Measurements from ENCODE around the gene ABLIM1.

ABLIM1 gene

GRCh38 chr10:114647545-114648138 lies 10.4 kb downstream of the ABLIM1 start:
- H3K27ac Mint-ChIP-seq: no peak overlapping the region
- no peaks in the 10 kb centered on the region for H3K9me3 Mint-ChIP-seq
- H3K4me3 Mint-ChIP-seq: no peak overlapping the region
- H3K27me3 Mint-ChIP-seq (ENCODE audit: low read depth): peaks cover 11% of the 10 kb centered on the region
- H3K4me1 Mint-ChIP-seq (ENCODE audit: low read depth): no peaks in the 10 kb centered on the region
- no peaks in the 10 kb centered on the region for H3K36me3 Mint-ChIP-seq (ENCODE audit: low read depth)

- no peaks in the 10 kb centered on the region for H3K4me1 Mint-ChIP-seq (ENCODE audit: low read depth)
- H3K27me3 Mint-ChIP-seq (ENCODE audit: low read depth): peaks cover 11% of the 10 kb centered on the region
- no peaks in the 10 kb centered on the region for H3K9me3 Mint-ChIP-seq
- no peak overlapping the region for H3K27ac Mint-ChIP-seq
- H3K4me3 Mint-ChIP-seq: no peak overlapping the region
- no peaks in the 10 kb centered on the region for H3K36me3 Mint-ChIP-seq (ENCODE audit: low read depth)
Measured at GRCh38 chr10:114646426-114646825, 11.6 kb downstream of the ABLIM1 start.

- H3K4me3 Mint-ChIP-seq: no peak overlapping the region
- no peaks in the 10 kb centered on the region for H3K36me3 Mint-ChIP-seq (ENCODE audit: low read depth)
- H3K4me1 Mint-ChIP-seq (ENCODE audit: low read depth): no peaks in the 10 kb centered on the region
- H3K9me3 Mint-ChIP-seq: no peaks in the 10 kb centered on the region
- no peak overlapping the region for H3K27ac Mint-ChIP-seq
- H3K27me3 Mint-ChIP-seq (ENCODE audit: low read depth): peaks cover 11% of the 10 kb centered on the region
Measured at GRCh38 chr10:114645706-114646105, 12.4 kb downstream of the ABLIM1 start.

GRCh38 chr10:114643158-114643557 lies 14.9 kb downstream of the ABLIM1 start:
- no peaks in the 10 kb centered on the region for H3K4me1 Mint-ChIP-seq (ENCODE audit: low read depth)
- H3K27me3 Mint-ChIP-seq (ENCODE audit: low read depth): peaks cover 6% of the 10 kb centered on the region
- H3K4me3 Mint-ChIP-seq: no peak overlapping the region
- H3K36me3 Mint-ChIP-seq (ENCODE audit: low read depth): no peaks in the 10 kb centered on the region
- H3K27ac Mint-ChIP-seq: no peak overlapping the region
- H3K9me3 Mint-ChIP-seq: no peaks in the 10 kb centered on the region

GRCh38 chr10:114642729-114643128 lies 15.3 kb downstream of the ABLIM1 start:
- no peak overlapping the region for H3K4me3 Mint-ChIP-seq
- H3K36me3 Mint-ChIP-seq (ENCODE audit: low read depth): no peaks in the 10 kb centered on the region
- H3K27ac Mint-ChIP-seq: no peak overlapping the region
- no peaks in the 10 kb centered on the region for H3K9me3 Mint-ChIP-seq
- no peaks in the 10 kb centered on the region for H3K4me1 Mint-ChIP-seq (ENCODE audit: low read depth)
- peaks cover 6% of the 10 kb centered on the region for H3K27me3 Mint-ChIP-seq (ENCODE audit: low read depth)

GRCh38 chr10:114638821-114639625 lies 19.1 kb downstream of the ABLIM1 start:
- H3K27ac Mint-ChIP-seq: no peak overlapping the region
- H3K4me1 Mint-ChIP-seq (ENCODE audit: low read depth): no peaks in the 10 kb centered on the region
- H3K9me3 Mint-ChIP-seq: no peaks in the 10 kb centered on the region
- no peak overlapping the region for H3K4me3 Mint-ChIP-seq
- H3K36me3 Mint-ChIP-seq (ENCODE audit: low read depth): no peaks in the 10 kb centered on the region
- H3K27me3 Mint-ChIP-seq (ENCODE audit: low read depth): peaks cover 18% of the 10 kb centered on the region

- Mint-ChIP-seq H3K9me3 (no peaks in the 10 kb centered on the region), H3K27me3 (ENCODE audit: low read depth) (peaks cover 45% of the 10 kb centered on the region), H3K4me1 (ENCODE audit: low read depth) (peaks cover 12% of the 10 kb centered on the region), H3K4me3 (no peak overlapping the region), H3K36me3 (ENCODE audit: low read depth) (peaks cover 4% of the 10 kb centered on the region), H3K27ac (no peak overlapping the region)
Measured at GRCh38 chr10:114635797-114636550, 22.1 kb downstream of the ABLIM1 start.

- Mint-ChIP-seq H3K27ac (no peak overlapping the region), H3K4me3 (no peak overlapping the region), H3K36me3 (ENCODE audit: low read depth) (peaks cover 4% of the 10 kb centered on the region), H3K9me3 (no peaks in the 10 kb centered on the region), H3K4me1 (ENCODE audit: low read depth) (peaks cover 12% of the 10 kb centered on the region), H3K27me3 (ENCODE audit: low read depth) (peaks cover 54% of the 10 kb centered on the region)
Measured at GRCh38 chr10:114635101-114635500, 23.0 kb downstream of the ABLIM1 start.

GRCh38 chr10:114634609-114634979 lies 23.5 kb downstream of the ABLIM1 start:
- peaks cover 59% of the 10 kb centered on the region for H3K27me3 Mint-ChIP-seq (ENCODE audit: low read depth)
- peaks cover 4% of the 10 kb centered on the region for H3K36me3 Mint-ChIP-seq (ENCODE audit: low read depth)
- no peaks in the 10 kb centered on the region for H3K9me3 Mint-ChIP-seq
- H3K4me3 Mint-ChIP-seq: no peak overlapping the region
- no peak overlapping the region for H3K27ac Mint-ChIP-seq
- H3K4me1 Mint-ChIP-seq (ENCODE audit: low read depth): peaks cover 12% of the 10 kb centered on the region

GRCh38 chr10:114632869-114633715 lies 25.0 kb downstream of the ABLIM1 start:
- no peaks in the 10 kb centered on the region for H3K9me3 Mint-ChIP-seq
- H3K4me3 Mint-ChIP-seq: peak overlapping the region; percentile 12
- H3K36me3 Mint-ChIP-seq (ENCODE audit: low read depth): peaks cover 4% of the 10 kb centered on the region
- H3K4me1 Mint-ChIP-seq (ENCODE audit: low read depth): peaks cover 12% of the 10 kb centered on the region
- peaks cover 66% of the 10 kb centered on the region for H3K27me3 Mint-ChIP-seq (ENCODE audit: low read depth)
- no peak overlapping the region for H3K27ac Mint-ChIP-seq

- H3K9me3 Mint-ChIP-seq: no peaks in the 10 kb centered on the region
- H3K27me3 Mint-ChIP-seq (ENCODE audit: low read depth): peaks cover 62% of the 10 kb centered on the region
- peaks cover 4% of the 10 kb centered on the region for H3K36me3 Mint-ChIP-seq (ENCODE audit: low read depth)
- H3K27ac Mint-ChIP-seq: no peak overlapping the region
- peak overlapping the region; percentile 87 for H3K4me3 Mint-ChIP-seq
- H3K4me1 Mint-ChIP-seq (ENCODE audit: low read depth): peaks cover 12% of the 10 kb centered on the region
Measured at GRCh38 chr10:114631666-114632417, 26.2 kb downstream of the ABLIM1 start.

GRCh38 chr10:114631090-114631665 lies 26.9 kb downstream of the ABLIM1 start:
- peak overlapping the region; percentile 78 for H3K4me3 Mint-ChIP-seq
- no peaks in the 10 kb centered on the region for H3K9me3 Mint-ChIP-seq
- peaks cover 12% of the 10 kb centered on the region for H3K4me1 Mint-ChIP-seq (ENCODE audit: low read depth)
- H3K27ac Mint-ChIP-seq: no peak overlapping the region
- H3K27me3 Mint-ChIP-seq (ENCODE audit: low read depth): peaks cover 66% of the 10 kb centered on the region
- H3K36me3 Mint-ChIP-seq (ENCODE audit: low read depth): peaks cover 4% of the 10 kb centered on the region
